T-helper 22 cell (primary cell): Measurements from ENCODE around the gene DCAF8.

Source experiments
- DNase-seq: peaks from one replicate; pipeline ENCODE4 v3.0.0-alpha.2; 2020; ENCODE audit warnings: low read depth

Gene DCAF8

DNA sequence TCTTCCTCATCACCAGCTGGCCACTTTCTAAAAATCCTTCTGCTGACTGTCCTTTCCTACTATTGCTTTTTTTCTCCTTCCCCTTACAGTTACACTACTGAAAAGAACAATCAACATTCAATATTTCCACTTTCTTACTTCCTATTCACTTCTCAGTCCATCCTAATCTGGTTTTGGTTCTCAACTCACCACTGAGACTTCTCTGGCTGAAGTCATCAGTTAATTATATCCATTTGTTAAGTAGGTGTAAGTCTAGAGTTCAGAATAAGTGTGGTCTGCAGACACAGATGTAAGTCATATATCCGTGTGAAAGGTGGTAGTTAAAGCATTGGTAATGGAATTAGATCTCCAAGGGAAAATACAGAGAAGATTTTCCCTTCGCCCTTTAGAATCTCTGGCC lies 35.7 kb downstream of the DCAF8 start:
- DNase-seq = no peak

DNA sequence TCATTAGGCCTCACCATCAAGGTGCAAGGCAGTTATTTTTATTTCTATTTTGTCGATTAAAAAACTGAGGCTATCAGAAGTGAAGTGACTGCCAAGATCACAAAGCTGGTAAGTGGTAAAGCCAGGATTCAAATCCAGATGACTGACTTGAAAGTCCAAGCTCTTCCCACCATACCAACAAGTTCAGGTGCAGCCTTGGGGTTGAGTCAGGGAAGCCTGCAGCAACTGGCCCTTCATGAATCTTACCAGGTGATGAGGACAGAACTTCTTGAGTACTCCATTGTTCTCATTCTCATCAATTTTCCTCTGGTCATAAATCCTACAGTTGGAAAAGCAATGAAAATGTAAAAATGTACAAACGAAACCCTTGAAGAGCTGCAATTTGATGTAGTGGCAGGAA lies 37.0 kb downstream of the DCAF8 start:
- no peak for DNase-seq

DNA sequence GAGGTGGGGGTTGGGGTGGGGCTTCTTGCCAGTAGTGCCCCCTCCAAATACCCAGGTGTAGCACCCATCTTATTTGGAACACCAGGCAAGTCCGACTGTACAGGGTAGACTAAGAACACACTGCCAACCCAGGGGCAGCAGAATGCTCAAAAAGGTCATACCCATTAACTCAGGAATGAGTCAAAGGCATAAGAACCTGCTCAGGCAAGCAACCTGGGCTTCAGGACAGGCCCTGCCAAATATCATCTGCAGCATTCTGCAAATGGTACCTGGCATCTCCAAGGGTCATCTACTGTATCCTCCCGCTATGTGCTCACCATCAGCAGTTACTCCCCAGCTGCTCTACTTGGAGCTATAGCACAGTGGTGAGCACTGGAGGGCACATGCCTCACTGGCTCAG lies 37.7 kb downstream of the DCAF8 start:
- no peak for DNase-seq

DNA sequence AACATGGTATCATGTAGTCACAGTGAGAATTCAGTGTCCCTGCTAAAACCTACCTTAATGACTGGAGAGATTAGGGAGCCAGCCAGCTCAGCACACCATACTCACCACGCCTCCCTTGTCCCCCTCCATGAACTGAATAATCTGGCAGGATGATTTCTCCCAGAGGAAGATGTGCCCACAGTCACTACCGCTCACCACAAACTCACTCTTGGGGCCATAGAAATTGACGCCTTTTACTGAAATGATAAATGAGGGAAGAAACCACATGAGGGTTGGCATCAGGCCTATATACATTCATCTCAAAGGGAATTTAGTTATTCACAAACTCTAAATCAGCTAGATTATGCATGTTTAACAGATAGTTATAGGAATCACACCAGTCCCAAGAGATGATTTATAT lies 39.8 kb downstream of the DCAF8 start:
- DNase-seq = no peak

DNA sequence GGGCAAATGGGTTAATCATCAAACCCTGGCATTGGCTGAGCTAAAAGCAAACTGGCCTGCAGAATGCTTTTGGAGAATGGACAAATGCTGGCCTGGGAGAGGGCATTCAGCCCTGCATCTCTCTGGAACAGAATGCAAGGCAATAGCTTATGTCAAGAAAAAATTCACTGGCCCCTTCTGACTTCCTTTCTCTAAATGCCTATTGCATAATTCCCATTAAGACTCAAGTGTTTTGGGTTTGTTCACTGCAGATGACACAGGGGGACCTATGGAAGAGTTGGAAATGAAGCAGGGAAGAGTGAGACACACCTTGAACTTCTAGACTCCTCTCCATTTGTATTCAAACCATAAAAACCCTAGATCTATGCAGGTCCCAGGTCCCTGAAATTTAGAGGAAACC lies 41.3 kb downstream of the DCAF8 start:
- no peak for DNase-seq

DNA sequence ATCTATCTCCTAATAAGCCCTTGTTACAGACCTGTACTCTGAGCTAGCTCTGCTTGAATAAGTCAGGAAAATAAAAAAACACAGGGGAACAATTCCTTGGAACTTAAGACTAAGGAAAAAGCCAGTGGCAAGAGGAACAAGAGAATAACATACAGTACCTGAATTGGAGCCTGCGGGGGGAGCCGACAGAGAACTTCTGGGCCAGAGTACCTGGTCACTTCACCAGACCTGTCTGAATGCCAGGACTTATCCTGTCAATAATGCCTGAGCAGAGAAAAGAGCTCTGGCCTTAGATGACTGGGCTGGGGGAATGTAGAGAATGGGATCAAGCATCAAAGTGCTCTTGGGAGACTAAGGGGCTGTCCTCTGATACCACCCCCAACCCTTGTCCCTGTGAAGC lies 42.0 kb downstream of the DCAF8 start:
- no peak for DNase-seq

DNA sequence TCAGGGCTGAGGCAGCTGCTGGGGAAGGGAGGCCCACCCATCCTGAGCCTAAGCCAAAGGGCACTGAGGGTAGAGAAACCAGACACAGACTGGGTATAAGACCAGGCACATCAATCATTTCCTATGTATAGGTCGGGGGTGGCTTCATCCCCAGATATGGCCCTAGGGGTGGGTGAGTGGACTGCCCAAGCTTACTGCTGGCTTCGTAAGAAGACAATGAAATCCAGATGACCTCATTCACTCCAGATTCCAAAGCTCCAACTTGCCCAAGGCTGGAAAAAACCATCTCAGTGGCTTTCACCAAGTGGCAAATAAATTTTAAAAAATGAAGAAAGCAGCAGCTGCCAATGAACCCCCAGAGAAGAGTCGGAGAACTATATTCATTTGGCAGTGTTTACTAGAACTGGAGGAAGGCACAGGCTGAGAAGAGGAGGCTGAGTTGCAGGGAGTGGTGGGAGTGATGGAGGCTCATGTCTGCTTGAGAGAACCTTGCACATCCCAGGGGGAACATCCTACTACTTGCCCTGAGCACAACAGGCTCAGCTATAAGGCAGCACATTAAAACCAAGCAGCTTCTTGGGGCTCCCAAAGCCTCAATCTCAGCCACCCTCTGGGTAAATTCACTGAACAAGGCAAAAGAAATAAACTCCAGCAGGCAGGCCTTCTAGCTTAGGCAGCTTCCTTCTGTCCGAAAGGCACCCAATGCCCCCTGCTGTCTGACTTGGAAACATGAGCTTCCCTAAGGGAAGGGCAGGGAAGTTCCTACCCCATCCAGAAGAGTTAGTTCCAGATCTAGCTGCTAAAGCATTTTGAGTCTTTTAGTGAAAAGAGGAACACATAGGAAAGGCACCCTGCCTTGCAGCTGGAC lies 43.1 kb downstream of the DCAF8 start:
- no peak for DNase-seq

DNA sequence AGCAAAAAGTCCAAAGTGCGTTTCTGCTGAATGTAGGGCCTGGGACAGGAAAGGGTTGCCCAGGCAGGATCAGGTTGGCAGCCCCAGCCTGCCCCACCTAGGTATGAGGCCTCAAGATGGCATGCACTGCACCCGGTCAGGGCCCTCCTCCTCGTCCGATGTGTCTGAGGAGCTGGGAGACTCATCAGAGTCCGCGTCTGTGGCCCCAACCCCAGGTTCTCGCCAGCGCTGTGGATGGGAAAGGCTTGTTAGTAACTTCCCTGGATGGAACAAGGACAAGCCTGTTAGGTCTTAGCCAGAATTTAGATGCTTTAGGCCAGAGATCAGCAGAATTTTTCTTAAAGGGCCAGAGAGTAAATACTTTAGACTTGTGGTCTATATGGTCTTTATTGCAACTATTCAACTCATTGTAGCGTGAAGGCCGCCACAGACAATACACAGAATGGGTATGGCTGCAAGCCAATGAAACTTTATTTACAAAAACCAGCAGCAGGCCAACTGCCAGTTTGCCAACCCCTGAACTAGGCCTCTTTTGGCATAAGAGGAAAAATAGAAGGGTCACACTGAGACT lies 44.8 kb downstream of the DCAF8 start:
- DNase-seq = no peak

DNA sequence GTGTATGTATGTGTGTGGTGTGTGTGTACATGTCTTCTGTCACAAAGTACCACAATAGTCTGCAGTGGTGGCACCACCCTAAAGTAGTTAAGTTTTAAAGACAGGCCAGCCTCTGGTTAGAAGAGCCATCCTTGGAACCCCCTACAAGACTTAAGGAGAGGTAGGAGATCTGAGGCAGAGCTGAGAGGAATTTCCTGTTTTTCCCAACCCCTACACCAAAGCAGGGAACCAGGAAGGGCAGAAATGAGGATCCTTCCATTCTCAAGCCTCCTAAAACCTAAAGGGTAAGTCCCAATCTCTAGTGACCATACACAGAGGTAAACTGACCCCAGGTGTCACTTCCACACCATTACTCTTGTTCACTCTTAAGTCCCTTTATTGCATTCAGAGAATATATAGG lies 46.0 kb downstream of the DCAF8 start:
- no peak for DNase-seq

DNA sequence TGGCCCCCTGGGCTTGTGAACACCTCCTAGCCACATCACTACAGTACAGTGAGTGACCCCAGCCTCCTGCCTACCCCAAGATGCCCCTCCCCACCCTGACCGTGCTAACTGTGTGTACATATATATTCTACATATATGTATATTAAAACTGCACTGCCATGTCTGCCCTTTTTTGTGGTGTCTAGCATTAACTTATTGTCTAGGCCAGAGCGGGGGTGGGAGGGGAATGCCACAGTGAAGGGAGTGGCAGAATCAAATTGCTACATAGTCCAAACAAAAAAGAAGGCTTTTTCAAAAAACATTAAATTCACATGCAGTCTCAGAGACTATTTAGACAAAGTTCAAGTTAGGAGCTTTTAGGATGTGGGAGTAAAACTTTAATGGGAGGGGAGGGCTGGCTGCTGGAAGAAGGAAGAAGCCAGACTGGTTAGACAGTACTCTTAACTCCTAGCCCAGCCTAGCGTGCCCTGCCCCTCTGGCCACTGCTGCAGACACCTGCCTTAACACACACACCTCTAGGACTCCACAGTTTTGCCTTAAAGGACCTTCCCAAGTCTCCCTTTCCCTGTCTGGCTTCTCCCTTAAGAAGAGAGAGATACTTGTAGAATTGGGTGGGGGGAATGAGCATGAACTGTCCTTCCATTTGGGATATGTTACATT lies 47.7 kb downstream of the DCAF8 start:
- DNase-seq = no peak

DNA sequence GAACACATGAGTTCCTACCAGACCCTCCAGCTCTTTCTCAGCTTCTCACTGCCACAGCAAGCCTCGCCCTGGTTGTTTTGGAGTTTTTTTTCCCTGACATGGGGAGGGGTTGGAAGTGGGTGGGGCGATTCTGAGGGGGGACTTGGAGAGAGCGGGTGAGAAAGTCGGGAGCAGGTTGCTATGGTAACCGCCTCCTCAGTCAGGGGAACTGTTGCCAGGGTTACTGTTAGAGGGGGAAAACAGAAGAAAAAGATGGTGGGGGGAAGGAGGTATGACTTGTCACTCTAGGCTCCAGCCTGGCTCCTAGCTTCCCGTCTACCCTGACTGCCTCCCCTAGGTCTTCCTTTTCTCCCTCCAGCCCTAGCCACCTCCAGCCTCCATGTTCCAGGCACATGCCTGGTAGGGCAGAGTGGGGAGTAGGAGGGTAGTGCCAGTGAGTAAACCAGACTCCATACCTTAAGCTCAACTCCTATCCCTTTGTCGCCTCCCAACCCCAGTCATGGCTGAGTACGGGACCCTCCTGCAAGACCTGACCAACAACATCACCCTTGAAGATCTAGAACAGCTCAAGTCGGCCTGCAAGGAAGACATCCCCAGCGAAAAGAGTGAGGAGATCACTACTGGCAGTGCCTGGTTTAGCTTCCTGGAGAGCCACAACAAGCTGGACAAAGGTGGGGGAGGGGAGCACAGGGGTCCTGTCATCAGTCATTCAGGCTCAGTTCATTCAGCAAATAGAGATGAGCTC lies 51.1 kb downstream of the DCAF8 start:
- no peak for DNase-seq

DNA sequence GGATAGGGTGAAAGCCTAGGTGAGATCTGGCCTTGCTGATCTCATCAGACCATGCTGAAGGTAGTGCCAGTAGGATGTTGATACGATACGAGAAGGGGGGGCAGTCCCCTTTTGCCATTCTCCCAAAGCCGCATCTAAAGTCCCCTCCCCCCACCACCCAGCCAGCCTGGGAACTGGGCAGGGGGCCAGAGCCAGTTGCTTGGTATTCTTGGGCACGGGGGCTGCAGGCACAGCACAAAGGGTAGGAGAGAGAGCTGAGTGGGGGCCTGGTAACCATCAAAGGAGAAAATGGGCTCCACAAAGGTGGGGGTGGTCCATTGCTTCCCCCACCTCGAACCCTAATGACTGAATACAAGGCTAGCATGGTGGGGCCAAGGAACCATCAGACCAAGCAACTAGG lies 51.8 kb downstream of the DCAF8 start:
- no peak for DNase-seq

DNA sequence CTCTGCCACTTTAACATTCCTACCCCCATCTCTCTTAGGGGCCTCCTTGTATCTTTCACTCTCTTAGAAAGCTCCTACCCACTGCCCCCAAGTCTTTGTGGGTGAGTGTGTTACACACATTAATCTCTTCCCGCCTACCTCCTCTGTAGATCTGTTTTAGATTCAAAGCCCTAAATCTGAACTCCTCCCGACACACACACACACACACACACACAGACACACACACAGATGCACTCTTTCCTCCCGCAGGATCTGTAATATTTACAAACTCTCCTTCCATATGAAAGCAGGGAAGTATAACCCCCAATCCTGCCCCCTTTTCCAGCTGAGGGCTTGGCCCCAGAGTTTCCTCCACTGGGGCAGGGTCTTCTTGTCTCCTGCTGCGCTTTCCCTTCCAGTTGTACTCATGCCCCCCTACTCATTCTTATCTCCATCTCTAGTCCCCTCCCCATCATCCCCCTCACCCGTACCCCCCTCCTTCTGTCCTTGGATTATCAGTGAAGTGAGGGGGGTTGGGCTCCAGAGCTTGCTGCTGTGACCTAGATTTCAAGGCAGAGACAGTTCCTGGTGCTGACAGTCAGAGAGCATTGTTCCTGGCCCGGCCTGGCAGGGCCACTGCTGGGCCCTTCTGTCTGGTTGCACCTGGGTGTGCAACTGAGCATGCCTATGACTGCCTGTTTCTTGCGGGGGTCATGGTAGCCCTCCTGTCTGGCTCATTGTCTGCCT lies 52.9 kb downstream of the DCAF8 start:
- no peak for DNase-seq

DNA sequence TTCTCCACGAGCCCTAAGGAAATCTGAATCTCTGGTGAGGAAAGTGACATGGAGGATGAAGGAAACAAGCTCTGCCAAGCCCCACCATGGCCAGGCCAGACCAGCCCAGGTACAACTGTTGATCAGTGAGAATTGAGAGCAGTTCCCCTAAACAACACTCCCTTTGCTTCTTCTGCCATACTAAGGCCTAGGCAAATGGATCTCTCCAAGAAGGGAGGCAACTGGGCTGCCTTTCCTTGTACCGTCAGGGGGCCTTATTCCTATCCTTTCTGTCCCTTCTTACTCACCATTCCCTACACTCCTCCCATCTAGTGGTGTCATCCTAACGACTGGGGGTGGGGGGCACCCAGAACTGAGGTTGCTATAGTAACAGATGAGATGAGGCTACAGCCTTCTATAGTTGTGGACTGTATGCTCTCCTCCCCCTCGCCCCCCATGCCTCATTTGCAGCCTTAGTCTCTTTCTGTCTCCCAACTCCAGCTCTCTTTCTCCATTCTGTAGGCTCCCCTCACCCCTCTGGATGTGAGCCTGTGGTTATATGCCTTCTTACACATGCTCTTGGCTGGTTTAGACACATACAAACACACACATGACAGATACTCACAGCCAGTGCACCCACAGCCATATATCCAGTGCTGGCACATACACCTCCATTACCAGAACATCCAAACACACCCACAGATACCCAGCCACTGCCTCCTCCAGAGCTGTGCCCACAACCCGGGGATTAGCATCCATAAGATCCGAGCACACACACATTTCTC lies 53.6 kb downstream of the DCAF8 start:
- no peak for DNase-seq

DNA sequence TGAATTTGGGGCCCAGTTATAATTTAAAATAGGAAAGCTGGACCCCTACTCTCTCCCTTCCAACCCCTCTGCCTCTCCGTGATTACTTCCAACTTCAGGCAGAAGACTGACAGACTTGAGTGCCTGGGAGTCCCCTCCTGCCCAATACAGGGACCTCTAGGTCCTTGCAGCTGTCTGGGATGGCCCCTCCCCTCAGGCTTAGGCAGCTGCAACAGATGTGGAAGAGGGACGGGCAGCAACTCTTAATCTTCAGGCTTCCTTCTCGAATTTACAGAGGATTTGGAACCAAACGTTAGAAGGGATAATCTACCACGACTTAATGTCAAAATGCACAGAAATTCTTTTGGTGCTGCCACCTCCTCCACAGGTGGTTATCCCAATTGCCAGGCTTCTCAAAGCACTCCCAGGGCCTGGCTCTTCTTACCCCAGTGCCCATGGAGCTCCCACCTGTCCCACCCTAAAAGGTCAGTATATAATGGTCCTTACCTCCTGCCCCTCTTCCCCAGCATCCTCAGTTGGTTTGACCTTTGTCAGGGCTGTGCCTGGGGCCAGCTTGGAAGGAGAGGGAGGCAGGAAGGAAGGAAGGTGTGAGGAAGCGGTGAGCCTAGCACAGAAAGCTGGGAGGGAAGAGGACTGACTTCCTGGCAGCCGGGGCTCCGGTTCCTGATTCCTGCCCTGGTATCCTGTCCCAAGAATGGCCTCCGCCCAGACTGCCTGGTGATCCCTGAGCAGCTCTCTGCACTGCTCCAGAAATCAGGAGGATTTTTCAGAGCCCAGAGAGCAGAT lies 54.4 kb downstream of the DCAF8 start:
- DNase-seq = no peak

DNA sequence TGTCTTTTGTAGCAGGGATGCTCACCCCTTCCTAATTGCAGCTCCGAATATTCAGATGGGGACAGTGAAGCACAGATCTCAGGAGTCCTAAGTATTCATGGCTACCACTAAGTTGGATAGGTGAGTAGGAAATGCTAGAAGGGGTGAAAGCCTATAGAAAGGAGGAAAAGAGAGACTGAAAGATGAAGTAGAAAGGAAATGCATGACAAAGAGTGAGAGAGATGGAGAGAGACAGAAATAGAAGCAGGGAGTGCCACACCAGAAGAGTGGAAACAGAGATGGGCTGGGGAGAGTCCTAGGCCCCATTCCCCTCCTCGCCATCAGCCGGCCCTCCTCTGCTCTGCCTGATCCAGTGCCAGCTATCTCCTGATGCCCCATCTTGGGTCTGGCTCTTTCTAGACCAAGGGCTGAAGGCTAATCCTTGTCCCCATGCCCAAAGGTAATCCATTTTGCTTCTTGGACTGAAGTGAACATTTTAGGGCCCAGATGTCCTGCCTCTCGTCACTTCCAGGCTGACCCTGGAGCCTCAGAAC lies 55.2 kb downstream of the DCAF8 start:
- DNase-seq = no peak

DNA sequence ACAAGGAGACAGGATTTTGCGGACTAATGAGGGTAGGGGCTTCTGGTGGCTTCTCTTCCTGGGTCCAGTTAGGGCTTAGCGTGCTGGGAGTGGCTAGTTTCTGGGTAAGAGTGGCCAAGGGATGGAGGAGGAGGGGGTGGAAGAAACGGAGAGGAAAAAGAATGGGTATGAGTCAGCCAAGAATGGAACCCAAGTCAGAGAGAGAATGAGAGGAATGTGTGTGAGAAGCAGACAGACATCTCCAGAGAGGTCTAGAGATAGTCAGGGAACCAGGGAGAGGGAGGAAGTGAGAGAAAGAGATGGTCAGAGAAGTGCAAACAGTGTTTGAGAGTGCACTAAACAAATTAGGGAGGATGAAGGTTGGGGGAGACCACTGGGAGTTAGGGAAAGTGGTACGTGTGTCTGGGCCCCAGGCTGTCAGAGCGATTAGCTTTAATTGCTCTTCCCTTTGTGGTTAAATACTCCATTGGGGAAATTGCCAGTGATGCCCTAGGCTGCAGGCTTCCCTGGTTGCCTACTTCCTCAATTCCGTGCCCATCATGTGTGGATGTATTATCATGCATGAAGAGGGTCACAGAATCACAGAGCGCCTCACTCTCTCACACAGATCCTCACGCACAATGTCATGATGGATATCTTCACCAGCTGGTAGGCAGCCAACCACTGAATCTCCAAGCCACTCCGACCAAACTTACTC lies 55.8 kb downstream of the DCAF8 start:
- no peak for DNase-seq

DNA sequence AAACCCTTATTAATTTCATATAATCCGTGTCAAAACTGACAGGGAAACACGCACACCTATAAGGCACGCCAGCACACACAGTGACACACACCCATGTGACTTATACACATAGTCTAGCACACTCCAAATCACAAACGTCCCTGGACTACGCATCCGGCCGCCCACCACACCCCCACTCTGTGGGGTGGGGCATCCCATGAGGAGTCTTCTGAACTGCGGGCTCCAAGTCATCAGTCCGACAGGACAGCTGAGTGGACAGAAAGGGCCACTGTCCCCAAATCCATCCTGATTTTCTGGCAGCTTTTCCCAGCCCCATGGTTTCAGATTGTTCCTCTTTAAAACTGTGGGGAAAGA lies 56.3 kb downstream of the DCAF8 start:
- DNase-seq = peak; percentile 40

DNA sequence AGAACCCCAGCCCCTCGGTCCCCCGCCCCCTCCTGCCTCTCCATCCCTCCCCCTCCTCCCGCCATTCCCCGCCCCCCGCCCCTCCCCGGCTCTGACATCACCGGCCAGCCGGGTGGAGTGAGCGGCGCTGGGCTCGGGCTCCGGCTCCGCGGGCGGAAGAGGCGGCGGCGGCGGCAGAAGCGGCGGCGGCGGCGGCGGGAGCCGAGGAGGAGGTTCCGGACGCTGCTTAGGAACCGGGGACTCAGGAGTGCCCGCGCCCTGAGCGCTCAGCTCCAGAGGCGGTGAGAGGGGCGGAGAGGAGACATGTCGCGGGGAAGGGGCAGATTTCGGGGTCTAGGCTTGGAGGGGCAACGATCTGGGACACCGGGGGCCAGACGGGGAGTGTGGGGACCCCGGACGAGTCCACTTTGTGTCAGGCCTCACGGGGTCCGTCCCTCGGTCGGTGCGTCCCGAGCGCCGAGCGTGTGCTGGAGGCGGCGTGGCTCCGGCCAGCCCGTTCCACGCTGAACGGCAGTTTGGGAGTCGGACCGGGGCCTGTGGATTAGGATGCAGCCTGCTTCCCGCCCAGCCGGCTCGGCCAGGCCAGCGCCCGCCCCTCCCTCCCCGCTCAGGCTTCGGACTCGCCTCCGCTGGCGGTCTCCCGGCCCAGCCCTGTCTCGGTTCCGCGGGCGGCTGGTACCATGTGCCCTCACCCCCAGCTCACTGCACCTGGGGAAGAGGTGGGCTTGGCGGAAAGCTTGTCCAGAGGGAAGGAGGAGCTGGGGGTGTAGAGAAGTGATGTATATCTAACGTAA lies 56.9 kb downstream of the DCAF8 start, which contains the start of gene PEA15:
Gene PEA15, plus strand, starts transcription at position 143 of the 794 bp plus-strand sequence. CDS start 6,161 bp downstream, outside the sequence.
- DNase-seq = peak; percentile 46
